GM18867 (cell line): ENCODE results near the gene ATP1A3.
"Not testable (repeated sequence)": the region's sequence is repeated elsewhere in the genome, so short reads cannot be mapped to it uniquely, and the experiment has no call there.

Source experiments
- ATAC-seq: cut with Tn5 transposase; IDR thresholded peaks from one replicate; pipeline ENCODE4 v1.9.1; 2021; ENCODE audit warnings: mild to moderate bottlenecking, moderate library complexity; ENCODE audit not compliant: unreplicated experiment

ATP1A3 gene

GRCh38 chr19:41993612-41994483 lies at the start of gene ATP1A3:
ATP1A3 (minus strand) TSS chr19:41994230; CDS start chr19:41994076, 154 bp downstream.
- ATAC-seq, result peak; percentile 64

- no peak for ATAC-seq
Measured at GRCh38 chr19:42042455-42043170, 48.6 kb upstream of the ATP1A3 start.

GRCh38 chr19:42040491-42040890 lies 46.5 kb upstream of the ATP1A3 start:
- not testable (repeated sequence) for ATAC-seq

- no peak for ATAC-seq
Measured at GRCh38 chr19:42040031-42040430, 46.0 kb upstream of the ATP1A3 start.

- no peak for ATAC-seq
Measured at GRCh38 chr19:42038666-42039065, 44.6 kb upstream of the ATP1A3 start.

GRCh38 chr19:42037649-42038048 lies 43.6 kb upstream of the ATP1A3 start:
- no peak for ATAC-seq

- not testable (repeated sequence) for ATAC-seq
Measured at GRCh38 chr19:42034640-42035391, 40.8 kb upstream of the ATP1A3 start.

- ATAC-seq, result no peak
Measured at GRCh38 chr19:42033413-42033812, 39.4 kb upstream of the ATP1A3 start.

- ATAC-seq, result no peak
Measured at GRCh38 chr19:42032431-42032830, 38.4 kb upstream of the ATP1A3 start.

GRCh38 chr19:42030645-42031440 lies 36.8 kb upstream of the ATP1A3 start:
- no peak for ATAC-seq

GRCh38 chr19:42028304-42029216 lies 34.5 kb upstream of the ATP1A3 start:
- no peak for ATAC-seq

GRCh38 chr19:42024622-42025111 lies 30.6 kb upstream of the ATP1A3 start:
- ATAC-seq, result no peak

- no peak for ATAC-seq
Measured at GRCh38 chr19:42023943-42024260, 29.9 kb upstream of the ATP1A3 start.

- no peak for ATAC-seq
Measured at GRCh38 chr19:42023121-42023942, 29.3 kb upstream of the ATP1A3 start.

GRCh38 chr19:42022616-42023015 lies 28.6 kb upstream of the ATP1A3 start:
- ATAC-seq, result no peak

- ATAC-seq, result no peak
Measured at GRCh38 chr19:42021185-42021584, 27.2 kb upstream of the ATP1A3 start.

- no peak for ATAC-seq
Measured at GRCh38 chr19:42018503-42019193, 24.6 kb upstream of the ATP1A3 start.

- ATAC-seq, result no peak
Measured at GRCh38 chr19:42017040-42017439, 23.0 kb upstream of the ATP1A3 start.
